GM18519 (cell line): ENCODE results near the gene SUOX.
"Not testable (repeated sequence)": the region's sequence is repeated elsewhere in the genome, so short reads cannot be mapped to it uniquely, and the experiment has no call there.

Experiments used
- ATAC-seq: cut with Tn5 transposase; IDR thresholded peaks from one replicate; pipeline ENCODE4 v1.9.1; 2021; ENCODE audit warnings: mild to moderate bottlenecking, moderate library complexity; ENCODE audit not compliant: unreplicated experiment, low FRiP score

Gene SUOX

GRCh38 chr12:55982319-55982936 lies 14.6 kb upstream of the SUOX start:
- ATAC-seq: no peak

- no peak for ATAC-seq
Observed at GRCh38 chr12:55983232-55983842, 13.7 kb upstream of the SUOX start.

GRCh38 chr12:55984861-55985260 lies 12.2 kb upstream of the SUOX start:
- ATAC-seq: no peak

GRCh38 chr12:55985341-55985740 lies 11.7 kb upstream of the SUOX start:
- no peak for ATAC-seq

- not testable (repeated sequence) for ATAC-seq
Observed at GRCh38 chr12:55985976-55986375, 11.1 kb upstream of the SUOX start.

- no peak for ATAC-seq
Observed at GRCh38 chr12:55991110-55991509, 6.0 kb upstream of the SUOX start.

- no peak for ATAC-seq
Observed at GRCh38 chr12:55993230-55993853, 3.7 kb upstream of the SUOX start.

GRCh38 chr12:55995366-55995765 lies 1.7 kb upstream of the SUOX start:
- no peak for ATAC-seq

GRCh38 chr12:55996201-55996714 lies 818 bp upstream of the SUOX start:
- ATAC-seq: no peak

GRCh38 chr12:55997535-55997859 lies 421 bp downstream of the SUOX start:
- no peak for ATAC-seq

GRCh38 chr12:55999522-55999921 lies 2.4 kb downstream of the SUOX start:
- not testable (repeated sequence) for ATAC-seq

GRCh38 chr12:55999999-56000540 lies 3.0 kb downstream of the SUOX start:
- not testable (repeated sequence) for ATAC-seq

GRCh38 chr12:56001487-56002100 lies 4.5 kb downstream of the SUOX start:
- no peak for ATAC-seq

- not testable (repeated sequence) for ATAC-seq
Observed at GRCh38 chr12:56003376-56003775, 6.3 kb downstream of the SUOX start.

GRCh38 chr12:56004211-56004610 lies 7.1 kb downstream of the SUOX start:
- ATAC-seq: no peak

- ATAC-seq: no peak
Observed at GRCh38 chr12:56007564-56008559, 10.8 kb downstream of the SUOX start.

- no peak for ATAC-seq
Observed at GRCh38 chr12:56010111-56010570, 13.1 kb downstream of the SUOX start.

GRCh38 chr12:56011509-56012090 lies 14.5 kb downstream of the SUOX start:
- ATAC-seq: no peak

GRCh38 chr12:56013482-56013881 lies 16.4 kb downstream of the SUOX start:
- no peak for ATAC-seq

GRCh38 chr12:56014205-56014604 lies 17.1 kb downstream of the SUOX start:
- no peak for ATAC-seq
